ENCODE measurements around the gene TENM4.

The TENM4 gene

GRCh38 chr11:78965432-78965831, 475.4 kb downstream of the TENM4 start (continued):
- TF ChIP-seq SCRT2 (tag by site-specific recombination; IDR thresholded peaks at IDR 0.05) (no peak), ZNF747 (tag by site-specific recombination; IDR thresholded peaks at IDR 0.05) (no peak), SCRT1 (tag by site-specific recombination; IDR thresholded peaks at IDR 0.05; ENCODE audit: borderline replicate concordance) (no peak), TSHZ1 (tag by site-specific recombination; IDR thresholded peaks at IDR 0.05; ENCODE audit: borderline replicate concordance) (no peak)

GRCh38 chr11:78961937-78962701, 478.7 kb downstream of the TENM4 start:
- no peaks in the 10 kb centered on the region for H3K4me1 ChIP-seq (ENCODE audit: control insufficient read depth, insufficient read depth, low read length)
- no peak overlapping the region for H3K4me3 ChIP-seq (ENCODE audit: low read depth, low read length)
- no peak for TF ChIP-seq RBAK (tag by site-specific recombination; IDR thresholded peaks at IDR 0.05)
- TF ChIP-seq ZFP3 (tag by site-specific recombination; IDR thresholded peaks at IDR 0.05; ENCODE audit: low read depth): no peak
- TF ChIP-seq ZNF488 (tag by site-specific recombination; IDR thresholded peaks at IDR 0.05): no peak
- peak; percentile 47; the same call in 1 of the 2 replicates for TF ChIP-seq ZNF335 (tag by site-specific recombination; conservative IDR thresholded peaks at IDR 0.05)
- TF ChIP-seq ZNF558 (tag by site-specific recombination; IDR thresholded peaks at IDR 0.05): no peak
- TF ChIP-seq ZNF549 (tag by site-specific recombination; IDR thresholded peaks at IDR 0.05): no peak
- no peak for TF ChIP-seq ZBTB6 (tag by site-specific recombination; IDR thresholded peaks at IDR 0.05)
- TF ChIP-seq MYNN (tag by site-specific recombination; IDR thresholded peaks at IDR 0.05; ENCODE audit: borderline replicate concordance): no peak
- no peaks in the 10 kb centered on the region for H3K36me3 ChIP-seq (ENCODE audit: control insufficient read depth in 2 of 2, insufficient read depth in 1 of 2, low read length in 2 of 2)
- no peaks in the 10 kb centered on the region for H3K9me3 ChIP-seq (ENCODE audit: control insufficient read depth, insufficient read depth, low read depth, low read length)
- ChIA-PET CTCF (interaction anchor here (0.8 to 2.2 kb wide), 5 partner anchors 163 to 317 kb away, joined by 4 to 24 read pairs (median 6); no protein-coding TSS in a partner anchor), POLR2A (no interaction called here)
- no peak overlapping the region for H3K27ac ChIP-seq (ENCODE audit: extremely low read depth, low read depth, low read length)

GRCh38 chr11:78961247-78961646, 479.6 kb downstream of the TENM4 start:
- H3K27ac ChIP-seq (ENCODE audit: extremely low read depth, low read depth, low read length): no peak overlapping the region
- ChIA-PET CTCF (interaction anchor here (0.8 to 2.2 kb wide), 4 partner anchors 157 to 316 kb away, joined by 3 to 24 read pairs (median 5); no protein-coding TSS in a partner anchor), POLR2A (no interaction called here)
- H3K4me1 ChIP-seq (ENCODE audit: control insufficient read depth, insufficient read depth, low read length): no peaks in the 10 kb centered on the region
- no peaks in the 10 kb centered on the region for H3K36me3 ChIP-seq (ENCODE audit: control insufficient read depth in 2 of 2, insufficient read depth in 1 of 2, low read length in 2 of 2)
- no peak overlapping the region for H3K4me3 ChIP-seq (ENCODE audit: low read depth, low read length)
- H3K9me3 ChIP-seq (ENCODE audit: control insufficient read depth, insufficient read depth, low read depth, low read length): no peaks in the 10 kb centered on the region
- no peak for TF ChIP-seq ZNF211 (tag by site-specific recombination; IDR thresholded peaks at IDR 0.05; ENCODE audit: low read depth)
- TF ChIP-seq ZFP69B (tag by site-specific recombination; IDR thresholded peaks at IDR 0.05): no peak
- TF ChIP-seq ZEB2 (tag by site-specific recombination; IDR thresholded peaks at IDR 0.05): no peak
- no peak for TF ChIP-seq INSM2 (tag by site-specific recombination; IDR thresholded peaks at IDR 0.05)
- TF ChIP-seq ZNF10 (tag by site-specific recombination; IDR thresholded peaks at IDR 0.05): peak; percentile 76
- TF ChIP-seq ZNF423 (tag by site-specific recombination; IDR thresholded peaks at IDR 0.05): no peak
- TF ChIP-seq PRDM6 (tag by site-specific recombination; IDR thresholded peaks at IDR 0.05): no peak
- TF ChIP-seq ZNF561 (tag by site-specific recombination; IDR thresholded peaks at IDR 0.05; ENCODE audit: borderline replicate concordance): no peak
- TF ChIP-seq CTCF (tag by site-specific recombination; IDR thresholded peaks at IDR 0.05): peak; percentile 28; the same call in 1 of the 2 replicates
- TF ChIP-seq ZNF785 (tag by site-specific recombination; IDR thresholded peaks at IDR 0.05): no peak
